Colonic mucosa (tissue), 4 donors: Measurements from ENCODE around the gene CFAP299. TPM values are rescaled to one million over a fixed set of nuclear protein-coding genes. Genes with fewer than 3 reads are reported as not detected.

Experiments
- DNase-seq: peaks from one replicate; pipeline ENCODE4 v3.0.0-alpha.2; 2020
- H3K27ac ChIP-seq: fragments of 200-600 bp; one replicate; pipeline ENCODE4 v1.8.0; 2021
- H3K27me3 ChIP-seq: fragments of 200-600 bp; one replicate; pipeline ENCODE4 v1.8.0; 2021
- H3K36me3 ChIP-seq: fragments of 200-600 bp; one replicate; pipeline ENCODE4 v1.8.0; 2021
- H3K4me1 ChIP-seq: fragments of 200-600 bp; one replicate; pipeline ENCODE4 v1.8.0; 2021; ENCODE audit warnings: mild to moderate bottlenecking
- H3K4me3 ChIP-seq: fragments of 200-600 bp; one replicate; pipeline ENCODE4 v1.8.0; 2021
- H3K9ac ChIP-seq, 2 donors: one replicate each; pipeline ENCODE4 v1.7.0; 2013; ENCODE audit warnings: control low read depth in 2 of 2, low read depth in 2 of 2, low read length in 2 of 2
- H3K9me3 ChIP-seq: fragments of 200-600 bp; one replicate; pipeline ENCODE4 v1.8.0; 2021
- intact Hi-C: fragments of 100-400 bp; cut with DNase I; formaldehyde crosslinking; loops from one replicate; pipeline ENCODE4 v1.14.1; 2022
- total RNA-seq, 2 donors: library from RNA; stranded (reverse); fragmentation: NEBNext Ultra II Directional in 1 of 2; extraction: Animal tissue kit (Norgen Biotek cat#: 25700) in 1 of 2; gene quantifications; one replicate each; pipeline ENCODE4 v1.2.1, GENCODE V29; 2021
- TF ChIP-seq, protein P1 (sequence below): fragments of 200-600 bp; IDR thresholded peaks from one replicate; pipeline ENCODE4 v1.8.0; 2022; ENCODE audit warnings: antibody characterized with exemption, mild to moderate bottlenecking
- donor health status: healthy.
- donor health status: DM: no; HTN: no; CAD: no.
- donor health status: DM: no; HTN: no; CAD: no.

The CFAP299 gene
- total RNA-seq, 2 donors from 2014 or later: not detected

DNA sequence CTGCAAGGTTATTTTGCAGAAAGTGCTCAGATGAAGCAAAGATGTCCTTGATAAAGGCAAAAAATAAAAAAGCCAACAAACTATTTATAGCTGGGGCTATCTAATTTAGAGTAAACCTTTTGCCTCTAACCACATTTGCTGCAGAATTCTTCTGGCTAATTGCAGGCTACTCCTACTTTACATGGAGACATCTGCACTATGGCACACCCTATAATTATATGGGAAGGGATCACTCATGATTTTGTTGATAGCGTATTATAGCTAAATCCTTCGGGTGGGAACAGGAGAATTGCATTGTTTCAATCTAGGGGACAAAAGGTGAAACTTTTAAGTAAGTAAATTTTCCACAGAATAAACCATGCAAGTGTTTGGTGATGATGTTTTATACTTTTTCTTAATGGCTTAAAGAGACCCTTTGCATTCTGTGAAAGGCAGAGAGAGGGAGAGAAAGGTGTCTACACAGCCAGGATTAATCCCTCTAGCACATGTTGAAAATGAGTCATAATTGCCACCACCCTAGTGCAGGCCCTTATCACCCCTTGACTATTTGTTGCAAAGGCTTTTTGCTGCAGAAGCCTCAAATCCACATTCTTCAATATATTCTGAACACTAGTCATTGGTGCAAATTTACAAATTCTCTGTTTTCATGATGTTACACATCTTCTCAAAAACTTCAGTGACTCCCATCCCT is 473.7 kb downstream of the CFAP299 start:
- TF ChIP-seq, protein P1, sequence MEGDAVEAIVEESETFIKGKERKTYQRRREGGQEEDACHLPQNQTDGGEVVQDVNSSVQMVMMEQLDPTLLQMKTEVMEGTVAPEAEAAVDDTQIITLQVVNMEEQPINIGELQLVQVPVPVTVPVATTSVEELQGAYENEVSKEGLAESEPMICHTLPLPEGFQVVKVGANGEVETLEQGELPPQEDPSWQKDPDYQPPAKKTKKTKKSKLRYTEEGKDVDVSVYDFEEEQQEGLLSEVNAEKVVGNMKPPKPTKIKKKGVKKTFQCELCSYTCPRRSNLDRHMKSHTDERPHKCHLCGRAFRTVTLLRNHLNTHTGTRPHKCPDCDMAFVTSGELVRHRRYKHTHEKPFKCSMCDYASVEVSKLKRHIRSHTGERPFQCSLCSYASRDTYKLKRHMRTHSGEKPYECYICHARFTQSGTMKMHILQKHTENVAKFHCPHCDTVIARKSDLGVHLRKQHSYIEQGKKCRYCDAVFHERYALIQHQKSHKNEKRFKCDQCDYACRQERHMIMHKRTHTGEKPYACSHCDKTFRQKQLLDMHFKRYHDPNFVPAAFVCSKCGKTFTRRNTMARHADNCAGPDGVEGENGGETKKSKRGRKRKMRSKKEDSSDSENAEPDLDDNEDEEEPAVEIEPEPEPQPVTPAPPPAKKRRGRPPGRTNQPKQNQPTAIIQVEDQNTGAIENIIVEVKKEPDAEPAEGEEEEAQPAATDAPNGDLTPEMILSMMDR: no peak
- no peak overlapping the region for H3K27ac ChIP-seq
- H3K4me1 ChIP-seq: no peaks in the 10 kb centered on the region
- intact Hi-C loops: no loop called here
- no peak for DNase-seq
- H3K36me3 ChIP-seq: no peaks in the 10 kb centered on the region
- no peaks in the 10 kb centered on the region for H3K27me3 ChIP-seq
- no peak overlapping the region for H3K9ac ChIP-seq
- H3K9me3 ChIP-seq: no peaks in the 10 kb centered on the region
- no peak overlapping the region for H3K4me3 ChIP-seq

DNA sequence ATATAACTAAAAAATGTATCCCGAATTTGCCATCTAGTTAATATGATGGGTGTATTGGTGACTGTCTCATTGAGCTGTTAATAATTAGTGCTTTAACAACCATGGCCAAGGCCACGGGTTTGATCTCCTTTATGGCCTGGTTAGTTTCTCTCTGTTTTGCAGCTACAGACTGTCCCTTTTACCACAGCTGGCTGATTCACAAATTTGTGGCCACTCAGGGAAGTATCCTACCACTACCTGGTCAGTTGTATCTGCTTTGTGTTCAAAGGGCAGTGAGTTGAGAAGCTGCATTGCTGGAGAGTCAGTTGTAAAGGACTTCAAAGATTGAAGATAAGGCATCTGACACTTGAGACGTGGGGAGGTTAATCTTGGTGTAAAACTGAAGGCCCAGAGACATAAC is 475.9 kb downstream of the CFAP299 start:
- DNase-seq: no peak

DNA sequence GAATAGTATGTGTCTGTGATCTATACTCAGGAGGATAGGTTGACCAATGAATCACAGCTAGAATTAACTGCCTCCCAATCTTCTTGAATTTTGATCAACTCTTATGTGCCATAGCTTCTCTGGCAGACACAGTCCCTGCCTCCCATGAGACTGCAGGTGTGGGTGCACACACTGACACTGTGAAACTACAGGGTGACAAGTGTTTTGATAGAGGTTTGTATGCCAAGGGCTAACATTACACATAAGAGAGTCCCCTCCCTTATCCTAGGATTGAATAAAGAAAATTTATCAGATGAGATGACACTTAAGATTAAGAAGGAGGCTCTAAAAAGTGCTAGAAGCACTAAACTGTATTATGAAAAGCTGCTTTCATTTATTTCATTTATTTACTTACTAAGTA is 476.6 kb downstream of the CFAP299 start:
- Histone ChIP-seq H3K27me3 (no peaks in the 10 kb centered on the region), H3K4me3 (no peak overlapping the region), H3K9me3 (no peaks in the 10 kb centered on the region), H3K36me3 (no peaks in the 10 kb centered on the region), H3K9ac (no peak overlapping the region), H3K4me1 (no peaks in the 10 kb centered on the region), H3K27ac (no peak overlapping the region)
- TF ChIP-seq, protein P1: no peak
- intact Hi-C loops: no loop called here
- no peak for DNase-seq

More for the DNA sequence above, 475.9 kb downstream of the CFAP299 start:
- Histone ChIP-seq H3K4me1 (no peaks in the 10 kb centered on the region), H3K36me3 (no peaks in the 10 kb centered on the region), H3K27me3 (no peaks in the 10 kb centered on the region), H3K4me3 (no peak overlapping the region), H3K27ac (no peak overlapping the region), H3K9ac (no peak overlapping the region), H3K9me3 (no peaks in the 10 kb centered on the region)
- TF ChIP-seq, protein P1: no peak
- intact Hi-C loops: no loop called here

DNA sequence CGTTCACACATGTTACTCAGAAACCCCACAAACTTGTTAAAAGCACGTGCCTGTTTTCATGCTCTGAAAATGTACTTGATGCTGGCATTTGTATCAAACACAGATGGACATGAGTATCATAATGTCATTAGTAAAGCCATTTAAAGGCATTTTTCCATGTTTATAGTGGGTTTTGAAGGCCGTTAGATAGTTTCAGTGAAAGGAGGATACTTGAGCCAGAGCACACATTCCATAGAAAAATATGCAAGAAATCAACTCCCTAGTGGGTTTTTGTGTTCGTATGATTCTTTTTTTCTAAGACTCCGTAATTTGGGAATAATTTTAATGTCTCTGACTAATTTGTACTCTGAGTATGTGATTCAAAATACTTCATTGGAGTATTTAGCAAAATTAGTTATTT is 478.7 kb downstream of the CFAP299 start:
- TF ChIP-seq, protein P1: no peak
- Histone ChIP-seq H3K9me3 (no peaks in the 10 kb centered on the region), H3K36me3 (no peaks in the 10 kb centered on the region), H3K9ac (no peak overlapping the region), H3K4me3 (no peak overlapping the region), H3K27ac (no peak overlapping the region), H3K4me1 (no peaks in the 10 kb centered on the region), H3K27me3 (no peaks in the 10 kb centered on the region)
- intact Hi-C loops: no loop called here
- DNase-seq: no peak

DNA sequence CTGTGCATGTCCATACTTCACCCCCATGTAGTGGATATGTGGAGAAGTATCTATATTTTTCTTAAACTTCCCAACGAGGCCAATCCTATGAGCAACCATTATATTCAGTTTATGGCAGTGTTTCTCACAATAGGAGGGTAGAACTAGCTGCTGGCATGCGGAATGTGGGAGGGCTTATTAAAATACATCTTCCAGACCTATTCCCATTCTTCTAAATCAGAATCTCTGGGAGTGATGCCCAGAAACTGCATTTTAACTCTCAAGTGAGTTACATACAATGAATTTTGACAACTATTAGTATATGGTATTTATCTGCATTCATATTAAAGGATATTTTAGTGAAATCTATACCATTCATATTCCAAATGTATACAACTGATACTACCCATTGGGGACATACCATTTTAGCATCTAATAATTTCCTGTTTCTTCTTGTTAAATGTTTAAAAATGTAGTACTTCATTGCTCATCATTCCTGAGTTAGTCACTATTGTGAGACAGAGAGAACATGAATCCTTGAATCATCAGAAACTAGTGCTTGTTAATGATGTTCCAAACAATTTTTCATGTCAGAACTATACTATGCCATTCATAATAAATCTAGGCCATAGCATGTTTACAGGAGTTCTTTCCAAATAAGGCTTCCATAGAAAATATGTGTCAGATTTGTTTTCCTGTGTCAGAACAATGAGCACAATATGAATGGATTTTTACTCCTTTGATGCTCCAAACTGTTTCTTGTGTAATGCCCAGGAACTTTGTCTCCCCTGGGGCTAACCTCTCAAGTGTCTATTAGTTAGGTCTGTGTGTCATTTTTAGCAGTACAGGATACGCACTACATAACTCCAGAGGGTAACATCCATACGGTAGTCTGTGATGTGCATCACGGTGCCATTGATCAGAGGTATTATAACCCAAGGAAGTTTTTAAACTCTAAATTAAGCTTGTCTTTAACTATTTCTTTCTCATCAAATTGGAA is 496.1 kb downstream of the CFAP299 start:
- Histone ChIP-seq H3K9ac (no peak overlapping the region), H3K4me1 (no peaks in the 10 kb centered on the region), H3K4me3 (no peak overlapping the region), H3K27me3 (no peaks in the 10 kb centered on the region), H3K27ac (no peak overlapping the region), H3K36me3 (no peaks in the 10 kb centered on the region), H3K9me3 (no peaks in the 10 kb centered on the region)
- intact Hi-C loops: no loop called here
- TF ChIP-seq, protein P1: no peak
- no peak for DNase-seq
